IMR-90 (cell line): Measurements from ENCODE around the gene ERMARD. TPM values are rescaled to one million over a fixed set of nuclear protein-coding genes. Genes with fewer than 3 reads are reported as not detected.

Experiments used
- ATAC-seq: fragments of 200-7000 bp; cut with Tn5 transposase; 2 replicates; pipeline ENCODE4 v1.9.1; 2020; ENCODE audit warnings: low read depth, mild to moderate bottlenecking, moderate library complexity
- BruUV-seq: library from RNA; stranded (reverse); fragments of 400-500 nt; replicated peaks from 2 replicates; lab custom pipeline; 2021; lab: Mats Ljungman, UMichigan
- CTCF ChIA-PET: fragments of 300-600 bp; formaldehyde crosslinking; extraction: SDS; loops from one replicate; lab custom pipeline; 2021; ENCODE audit warnings: antibody characterized with exemption; lab: Yijun Ruan, JAX
- POLR2A ChIA-PET: fragments of 300-600 bp; sonication (Branson Sonifier 250); formaldehyde crosslinking; loops from one replicate; lab custom pipeline; 2022; ENCODE audit warnings: antibody characterized with exemption; ENCODE audit not compliant: unreplicated experiment; lab: Charles Lee
- DNase-seq: peaks from one replicate; pipeline ENCODE4 v3.0.0; 2013
- H2AFZ ChIP-seq: replicated peaks from 2 replicates; pipeline ENCODE3; 2013; ENCODE audit warnings: low read length, mild to moderate bottlenecking; ENCODE audit not compliant: poor library complexity
- H2AK5ac ChIP-seq: 2 replicates; pipeline ENCODE4 v1.6.1; 2013; ENCODE audit warnings: low read depth, low read length, inconsistent platforms
- H2AK9ac ChIP-seq: replicated peaks from 2 replicates; pipeline ENCODE3; 2013; ENCODE audit warnings: mild to moderate bottlenecking, low read depth, low read length, moderate library complexity; ENCODE audit not compliant: poor library complexity
- H2BK120ac ChIP-seq: 2 replicates; pipeline ENCODE4 v1.6.1; 2013; ENCODE audit warnings: low read depth, low read length, inconsistent platforms
- H2BK15ac ChIP-seq: 3 replicates; pipeline ENCODE4 v1.6.1; 2013; ENCODE audit warnings: low read depth, low read length, inconsistent platforms
- H2BK20ac ChIP-seq: 2 replicates; pipeline ENCODE4 v1.6.1; 2013; ENCODE audit warnings: low read depth, mild to moderate bottlenecking, inconsistent platforms, low read length, moderate library complexity
- H2BK5ac ChIP-seq: 2 replicates; pipeline ENCODE4 v1.6.1; 2013; ENCODE audit warnings: mild to moderate bottlenecking, low read depth, low read length, inconsistent platforms; ENCODE audit not compliant: poor library complexity, severe bottlenecking
- H3K14ac ChIP-seq: replicated peaks from 2 replicates; pipeline ENCODE4 v1.6.1; 2013; ENCODE audit warnings: low read depth, low read length, inconsistent platforms
- H3K18ac ChIP-seq: 2 replicates; pipeline ENCODE4 v1.6.1; 2013; ENCODE audit warnings: low read depth, low read length, control low read depth
- H3K23ac ChIP-seq: 2 replicates; pipeline ENCODE4 v1.6.1; 2013; ENCODE audit warnings: low read depth, low read length, inconsistent platforms
- H3K27ac ChIP-seq: 2 replicates; pipeline ENCODE4 v1.5.1; 2013; ENCODE audit warnings: mild to moderate bottlenecking, control low read depth, low read length; ENCODE audit not compliant: insufficient read depth
- H3K27me3 ChIP-seq: 2 replicates; pipeline ENCODE4 v1.6.1; 2013; ENCODE audit warnings: low read length; ENCODE audit not compliant: control insufficient read depth, insufficient read depth
- H3K36me3 ChIP-seq: 2 replicates; pipeline ENCODE4 v1.6.1; 2013; ENCODE audit warnings: low read length, mixed read lengths; ENCODE audit not compliant: control insufficient read depth, insufficient read depth
- H3K4ac ChIP-seq: 2 replicates; pipeline ENCODE4 v1.6.1; 2013; ENCODE audit warnings: low read depth, low read length, inconsistent platforms
- H3K4me1 ChIP-seq: 2 replicates; pipeline ENCODE4 v1.6.1; 2013; ENCODE audit warnings: low read length, mixed read lengths; ENCODE audit not compliant: control insufficient read depth, insufficient read depth
- H3K4me2 ChIP-seq: 2 replicates; pipeline ENCODE4 v1.6.1; 2013; ENCODE audit warnings: low read depth, mild to moderate bottlenecking, control low read depth, low read length, moderate library complexity
- H3K4me3 ChIP-seq: 2 replicates; pipeline ENCODE4 v1.5.1; 2013; ENCODE audit warnings: low read depth, mild to moderate bottlenecking, control low read depth, low read length, moderate library complexity; ENCODE audit not compliant: insufficient read depth
- H3K56ac ChIP-seq: 2 replicates; pipeline ENCODE4 v1.6.1; 2013; ENCODE audit warnings: low read length, inconsistent platforms; ENCODE audit not compliant: insufficient read depth; ENCODE audit errors: extremely low read depth
- H3K79me1 ChIP-seq, 2 experiments: 2 replicates each; pipeline ENCODE4 v1.6.1; 2013; ENCODE audit warnings: low read length in 2 of 2, inconsistent platforms in 1 of 2, low read depth in 1 of 2
- H3K9ac ChIP-seq: 2 replicates; pipeline ENCODE4 v1.6.1; 2013; ENCODE audit warnings: low read depth, low read length, control low read depth
- H3K9me1 ChIP-seq: 2 replicates; pipeline ENCODE4 v1.6.1; 2013; ENCODE audit warnings: low read length, inconsistent platforms; ENCODE audit not compliant: insufficient read depth
- H3K9me3 ChIP-seq: 2 replicates; pipeline ENCODE4 v1.6.1; 2013; ENCODE audit warnings: low read length; ENCODE audit not compliant: control insufficient read depth, insufficient read depth
- H4K20me1 ChIP-seq: 2 replicates; pipeline ENCODE4 v1.6.1; 2013; ENCODE audit warnings: low read length, inconsistent platforms; ENCODE audit not compliant: insufficient read depth
- H4K5ac ChIP-seq: 2 replicates; pipeline ENCODE4 v1.6.1; 2013; ENCODE audit warnings: mild to moderate bottlenecking, low read depth, low read length, control low read depth
- H4K8ac ChIP-seq, 2 experiments: 2 replicates each; pipeline ENCODE4 v1.6.1; 2013; ENCODE audit warnings: low read depth in 2 of 2, low read length in 2 of 2, control low read depth in 1 of 2, inconsistent platforms in 1 of 2
- H4K91ac ChIP-seq: 2 replicates; pipeline ENCODE4 v1.6.1; 2013; ENCODE audit warnings: low read depth, low read length, inconsistent platforms; ENCODE audit not compliant: insufficient read depth
- CHD1 ChIP-seq: IDR thresholded peaks from 2 replicates; pipeline ENCODE4 v1.6.1; 2012; ENCODE audit warnings: low read depth, low read length, improper control_type of control experiment
- RFX5 ChIP-seq: IDR thresholded peaks from 2 replicates; pipeline ENCODE4 v1.8.0; 2012; ENCODE audit warnings: low read depth, mild to moderate bottlenecking, low read length, moderate library complexity
- WGBS, 2 experiments: methylation state at CpG; one replicate each; pipeline versions ENCODE4 v1.1.5 to v1.1.7; 2013; ENCODE audit warnings: missing lambda C conversion rate in 2 of 2; ENCODE audit not compliant: insufficient read length in 1 of 2; ENCODE audit errors: extremely low coverage in 2 of 2; 5-methylcytosine and 5-hydroxymethylcytosine counted together
- dilution Hi-C: fragments of 300-500 bp; cut with HindIII; formaldehyde crosslinking; loops from one replicate; pipeline ENCODE4 v1.14.3; 2018; ENCODE audit warnings: low sequenced_read_pairs; ENCODE audit not compliant: unreplicated experiment
- in situ Hi-C: fragments of 300-500 bp; cut with MboI; formaldehyde crosslinking; loops from 3 replicates; pipeline ENCODE4 v1.14.3; 2019; ENCODE audit warnings: low sequenced_read_pairs, inconsistent platforms, mixed read lengths
- intact Hi-C: fragments of 100-400 bp; cut with micrococcal nuclease; formaldehyde crosslinking; loops from 2 replicates; pipeline ENCODE4 v1.10.0; 2022
- polyA plus RNA-seq, 3 experiments: library from polyadenylated mRNA; depleted of rRNA; stranded (reverse); fragments of >200 nt; gene quantifications; 2 replicates each; pipeline ENCODE4 v1.2.3, GENCODE V29; 2012; ENCODE audit warnings: low replicate concordance in 1 of 3
- total RNA-seq: library from RNA; depleted of rRNA; stranded (reverse); fragments of >200 nt; gene quantifications from 2 replicates; pipeline ENCODE4 v1.2.3, GENCODE V29; 2012

The ERMARD gene
- total and polyA plus RNA-seq, 2 of the 4 experiments (the other 2 are of a cell fraction): 15.1 to 25.4 TPM

DNA sequence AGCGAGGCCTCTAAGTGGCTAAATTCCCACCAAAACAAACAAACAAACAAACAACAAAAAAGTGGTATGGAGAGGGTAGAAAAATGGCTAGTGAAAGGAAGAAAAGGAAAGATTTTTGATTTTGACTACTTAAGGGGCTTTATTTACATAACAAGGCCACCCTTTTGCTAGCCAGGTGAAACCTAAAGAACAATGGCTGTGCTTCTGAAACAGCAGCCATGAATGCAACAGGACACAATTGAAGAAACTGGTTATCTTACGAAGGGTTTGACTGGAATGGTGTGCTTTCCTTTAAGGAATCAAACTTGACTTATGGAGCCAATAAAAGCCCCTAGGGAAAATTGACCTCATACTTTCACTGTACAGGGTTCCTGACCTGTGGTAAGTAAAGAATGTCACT is 68.9 kb downstream of the ERMARD start:
- ATAC-seq (no peak), DNase-seq (no peak)
- H3K36me3 ChIP-seq: no peaks in the 10 kb centered on the region
- no peak overlapping the region for H2BK120ac ChIP-seq
- no peaks in the 10 kb centered on the region for H3K9me3 ChIP-seq
- H4K5ac ChIP-seq: no peak overlapping the region
- intact Hi-C loops: no loop called here
- H3K4me1 ChIP-seq: no peaks in the 10 kb centered on the region
- no peak overlapping the region for H3K14ac ChIP-seq
- no peak overlapping the region for H3K23ac ChIP-seq
- no CpG with 5 or more reads among the region's 2 CpGs for WGBS, 2 experiments
- H3K4ac ChIP-seq: no peak overlapping the region
- no peak overlapping the region for H3K27ac ChIP-seq
- H4K91ac ChIP-seq: no peak overlapping the region
- H3K9ac ChIP-seq: no peak overlapping the region
- no peaks in the 10 kb centered on the region for H3K79me1 ChIP-seq
- H4K8ac ChIP-seq: no peak overlapping the region
- no peaks in the 10 kb centered on the region for H4K20me1 ChIP-seq
- no TSS peak for BruUV-seq
- H3K4me3 ChIP-seq: no peak overlapping the region
- no peak overlapping the region for H2BK20ac ChIP-seq
- no peak overlapping the region for H2BK5ac ChIP-seq
- TF ChIP-seq CHD1 (no peak), RFX5 (no peak)
- CTCF ChIA-PET: interaction anchor here (1.0 to 2.0 kb wide), 2 partner anchors 12 to 709 kb away, joined by 3 to 7 read pairs; no protein-coding TSS in a partner anchor
- H3K18ac ChIP-seq: no peak overlapping the region
- no peaks in the 10 kb centered on the region for H3K27me3 ChIP-seq
- no peak overlapping the region for H3K4me2 ChIP-seq
- H2AK9ac ChIP-seq: no peak overlapping the region
- H2AK5ac ChIP-seq: no peak overlapping the region
- no peak overlapping the region for H2BK15ac ChIP-seq
- no peaks in the 10 kb centered on the region for H3K9me1 ChIP-seq
- POLR2A ChIA-PET: no interaction called here
- no peak overlapping the region for H3K56ac ChIP-seq
- dilution Hi-C loops: no loop called here
- no peak overlapping the region for H2AFZ ChIP-seq
- in situ Hi-C loops: no loop called here
